ENCODE measurements around the gene SRRM3. TPM values are rescaled to one million over a fixed set of nuclear protein-coding genes. Genes with fewer than 3 reads are reported as not detected.

SRRM3 gene
- total RNA-seq, 2 donors from 2014 or later, result 4.1 to 5.0 TPM

DNA sequence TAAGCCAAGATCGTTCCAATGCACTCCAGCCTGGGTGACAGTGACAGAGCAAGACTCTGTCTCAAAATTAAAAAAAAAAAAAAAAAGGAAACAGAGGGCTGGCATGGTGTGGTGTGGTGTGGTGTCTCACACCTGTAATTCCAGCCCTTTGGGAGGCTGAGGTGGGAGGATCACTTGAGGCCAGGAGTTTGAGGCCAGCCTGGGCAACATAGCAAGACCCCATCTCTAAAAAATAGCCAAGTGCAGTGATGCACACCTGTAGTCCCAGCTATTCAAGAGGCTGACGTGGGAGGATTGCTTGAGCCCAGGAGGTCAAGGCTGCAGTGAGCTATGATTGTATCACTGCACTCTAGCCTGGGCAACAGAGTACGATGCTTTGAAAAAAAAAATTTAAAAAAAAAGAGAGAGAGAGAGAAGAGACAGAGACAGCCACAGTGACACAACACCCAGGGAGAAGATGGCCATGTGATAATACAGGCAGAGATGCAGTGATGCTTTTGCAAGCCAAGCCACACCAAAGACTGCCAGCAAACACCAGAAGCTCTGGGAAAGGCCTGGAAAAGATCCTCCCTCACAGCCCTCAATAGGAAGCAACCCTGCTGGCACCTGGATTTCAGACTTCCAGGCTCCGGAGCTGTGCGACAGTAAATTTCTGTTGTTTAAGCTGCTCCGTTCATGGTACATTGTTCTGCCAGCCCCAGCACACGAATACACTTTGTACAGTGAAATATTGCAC is 19.3 kb upstream of the SRRM3 start:
- H3K4me3 Mint-ChIP-seq, result no peak overlapping the region
- 88 to 93% methylated on average over 6 to 7 of the region's 7 CpGs for WGBS, 2 experiments (ENCODE audit: insufficient coverage in 1 of 2, insufficient read length in 1 of 2)
- no peaks in the 10 kb centered on the region for H3K27me3 ChIP-seq (ENCODE audit: control insufficient read depth, insufficient read depth, low read length, poor library complexity, severe bottlenecking)
- no peaks in the 10 kb centered on the region for H3K36me3 Mint-ChIP-seq (ENCODE audit: low read depth)
- H3K9me3 ChIP-seq (ENCODE audit: control insufficient read depth, low read length), result no peaks in the 10 kb centered on the region
- H3K27ac Mint-ChIP-seq, result no peak overlapping the region
- peaks cover 8% of the 10 kb centered on the region for H3K4me1 Mint-ChIP-seq
- H3K9ac ChIP-seq (ENCODE audit: extremely low read depth, low read length, poor library complexity, severe bottlenecking), result no peak overlapping the region
- no peak for DNase-seq
- H3K4me3 ChIP-seq (ENCODE audit: low read length), result no peak overlapping the region
- TF ChIP-seq, protein P1, sequence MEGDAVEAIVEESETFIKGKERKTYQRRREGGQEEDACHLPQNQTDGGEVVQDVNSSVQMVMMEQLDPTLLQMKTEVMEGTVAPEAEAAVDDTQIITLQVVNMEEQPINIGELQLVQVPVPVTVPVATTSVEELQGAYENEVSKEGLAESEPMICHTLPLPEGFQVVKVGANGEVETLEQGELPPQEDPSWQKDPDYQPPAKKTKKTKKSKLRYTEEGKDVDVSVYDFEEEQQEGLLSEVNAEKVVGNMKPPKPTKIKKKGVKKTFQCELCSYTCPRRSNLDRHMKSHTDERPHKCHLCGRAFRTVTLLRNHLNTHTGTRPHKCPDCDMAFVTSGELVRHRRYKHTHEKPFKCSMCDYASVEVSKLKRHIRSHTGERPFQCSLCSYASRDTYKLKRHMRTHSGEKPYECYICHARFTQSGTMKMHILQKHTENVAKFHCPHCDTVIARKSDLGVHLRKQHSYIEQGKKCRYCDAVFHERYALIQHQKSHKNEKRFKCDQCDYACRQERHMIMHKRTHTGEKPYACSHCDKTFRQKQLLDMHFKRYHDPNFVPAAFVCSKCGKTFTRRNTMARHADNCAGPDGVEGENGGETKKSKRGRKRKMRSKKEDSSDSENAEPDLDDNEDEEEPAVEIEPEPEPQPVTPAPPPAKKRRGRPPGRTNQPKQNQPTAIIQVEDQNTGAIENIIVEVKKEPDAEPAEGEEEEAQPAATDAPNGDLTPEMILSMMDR (conservative IDR thresholded peaks at IDR 0.05), result no peak
- H3K27ac ChIP-seq (ENCODE audit: low read depth, low read length), result no peak overlapping the region
- no peaks in the 10 kb centered on the region for H3K36me3 ChIP-seq (ENCODE audit: control insufficient read depth, insufficient read depth, low read length)
- H3K27me3 Mint-ChIP-seq (ENCODE audit: insufficient read depth), result peaks cover 2% of the 10 kb centered on the region
- H3K4me1 ChIP-seq (ENCODE audit: control insufficient read depth, insufficient read depth, low read length), result no peaks in the 10 kb centered on the region
- H3K9me3 Mint-ChIP-seq, result no peaks in the 10 kb centered on the region

DNA sequence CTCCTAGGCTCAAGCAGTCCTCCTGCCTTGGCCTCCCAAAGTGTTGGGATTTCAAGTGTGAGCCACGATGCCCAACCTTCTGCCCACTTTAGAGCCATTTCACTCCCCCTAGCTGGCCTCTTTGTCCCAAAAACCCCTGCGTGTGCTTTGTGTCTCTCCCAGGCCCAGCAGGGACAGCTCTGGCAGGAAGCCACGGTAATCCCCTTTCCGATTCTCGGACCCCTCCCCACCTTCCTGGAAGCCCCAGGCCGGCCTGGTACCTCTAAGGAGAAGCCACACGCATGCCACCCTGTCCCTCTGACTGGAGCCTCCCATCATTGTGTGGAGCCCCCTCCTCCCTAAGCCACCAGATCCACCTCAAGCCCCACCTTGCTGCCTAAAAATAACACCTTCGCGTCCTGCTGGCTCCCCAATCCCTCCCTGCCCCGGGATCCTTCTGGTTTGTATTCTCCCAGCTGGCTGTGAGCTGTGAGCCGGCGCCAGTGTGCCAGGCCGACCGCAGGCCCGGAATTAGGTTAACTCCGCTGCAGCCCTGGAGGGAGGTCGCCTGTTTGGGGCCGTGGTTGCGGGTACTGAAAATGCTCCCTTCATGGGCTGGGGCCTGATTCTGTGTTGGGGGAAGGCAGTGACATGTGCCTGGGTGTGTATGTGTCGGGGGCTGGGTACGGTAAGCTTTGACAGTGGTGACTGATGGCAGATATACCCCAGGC is 16.4 kb upstream of the SRRM3 start:
- H3K4me1 Mint-ChIP-seq, result peaks cover 8% of the 10 kb centered on the region
- H3K4me3 Mint-ChIP-seq, result no peak overlapping the region
- H3K36me3 ChIP-seq (ENCODE audit: control insufficient read depth, insufficient read depth, low read length), result no peaks in the 10 kb centered on the region
- WGBS, 2 experiments (ENCODE audit: insufficient coverage in 1 of 2, insufficient read length in 1 of 2), result 59 to 80% methylated on average over 2 to 21 of the region's 21 CpGs
- peak overlapping the region; percentile 63 for H3K27ac ChIP-seq (ENCODE audit: low read depth, low read length)
- H3K36me3 Mint-ChIP-seq (ENCODE audit: low read depth), result no peaks in the 10 kb centered on the region
- H3K9ac ChIP-seq (ENCODE audit: extremely low read depth, low read length, poor library complexity, severe bottlenecking), result no peak overlapping the region
- TF ChIP-seq, protein P1 (conservative IDR thresholded peaks at IDR 0.05), result no peak
- H3K9me3 Mint-ChIP-seq, result no peaks in the 10 kb centered on the region
- H3K27me3 Mint-ChIP-seq (ENCODE audit: insufficient read depth), result no peaks in the 10 kb centered on the region
- DNase-seq, result peak; percentile 81
- H3K4me3 ChIP-seq (ENCODE audit: low read length), result no peak overlapping the region
- no peaks in the 10 kb centered on the region for H3K4me1 ChIP-seq (ENCODE audit: control insufficient read depth, insufficient read depth, low read length)
- H3K27me3 ChIP-seq (ENCODE audit: control insufficient read depth, insufficient read depth, low read length, poor library complexity, severe bottlenecking), result no peaks in the 10 kb centered on the region
- peak overlapping the region; percentile 94 for H3K27ac Mint-ChIP-seq
- H3K9me3 ChIP-seq (ENCODE audit: control insufficient read depth, low read length), result no peaks in the 10 kb centered on the region

DNA sequence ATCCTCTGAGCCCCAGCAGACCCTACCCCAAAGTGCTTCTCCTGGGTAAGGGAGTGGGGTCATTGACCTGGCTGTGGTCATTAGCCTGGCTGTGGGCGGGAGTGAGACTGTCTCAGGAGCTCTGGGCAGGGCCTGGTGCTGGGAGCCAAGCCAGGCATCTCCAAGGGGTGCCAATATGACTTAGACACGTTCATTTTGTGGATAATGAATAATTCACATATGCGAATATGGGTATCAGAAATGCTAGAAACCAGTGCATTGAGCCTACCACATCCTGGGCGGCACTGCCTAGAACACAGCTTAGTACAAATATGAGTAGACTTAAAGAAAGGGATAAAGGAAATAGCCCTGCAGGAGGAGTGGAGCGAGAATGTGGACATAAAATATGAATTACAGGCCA is 14.4 kb upstream of the SRRM3 start:
- no peaks in the 10 kb centered on the region for H3K9me3 ChIP-seq (ENCODE audit: control insufficient read depth, low read length)
- Mint-ChIP-seq H3K36me3 (ENCODE audit: low read depth) (no peaks in the 10 kb centered on the region), H3K9me3 (peaks cover 5% of the 10 kb centered on the region), H3K27ac (no peak overlapping the region), H3K4me3 (no peak overlapping the region), H3K27me3 (ENCODE audit: insufficient read depth) (no peaks in the 10 kb centered on the region), H3K4me1 (peaks cover 8% of the 10 kb centered on the region)
- TF ChIP-seq, protein P1 (conservative IDR thresholded peaks at IDR 0.05), result no peak
- H3K27ac ChIP-seq (ENCODE audit: low read depth, low read length), result no peak overlapping the region
- no peak overlapping the region for H3K4me3 ChIP-seq (ENCODE audit: low read length)
- WGBS, 2 experiments (ENCODE audit: insufficient coverage in 1 of 2, insufficient read length in 1 of 2), result 88 to 90% methylated on average over 4 to 5 of the region's 5 CpGs
- no peaks in the 10 kb centered on the region for H3K4me1 ChIP-seq (ENCODE audit: control insufficient read depth, insufficient read depth, low read length)
- H3K36me3 ChIP-seq (ENCODE audit: control insufficient read depth, insufficient read depth, low read length), result no peaks in the 10 kb centered on the region
- no peak overlapping the region for H3K9ac ChIP-seq (ENCODE audit: extremely low read depth, low read length, poor library complexity, severe bottlenecking)
- H3K27me3 ChIP-seq (ENCODE audit: control insufficient read depth, insufficient read depth, low read length, poor library complexity, severe bottlenecking), result no peaks in the 10 kb centered on the region
- DNase-seq, result no peak

Measured in endodermal cell (in vitro differentiated cells).